K562 (cell line): ENCODE results near the gene DNAAF2. TPM values are rescaled to one million over a fixed set of nuclear protein-coding genes. Genes with fewer than 3 reads are reported as not detected.
A peak's percentile ranks its signal among the peaks of the same experiment; 100 is the strongest.

Experiments
- BDP1 ChIP-seq: IDR thresholded peaks from 3 replicates; pipeline ENCODE4 v1.6.1; 2011; ENCODE audit not compliant: insufficient read length, insufficient read depth
- ESRRB ChIP-seq: fragments of 250-450 bp; sonication (Bioruptor Pico); IDR thresholded peaks from 2 replicates; pipeline ENCODE4 v1.5.0; 2020; ENCODE audit warnings: mild to moderate bottlenecking, moderate library complexity, borderline replicate concordance
- FOXP1 ChIP-seq: sonication (generic); formaldehyde crosslinking; IDR thresholded peaks from 2 replicates; pipeline ENCODE4 v1.8.0; 2022; ENCODE audit warnings: mild to moderate bottlenecking, missing genetic modification reagents
- HCFC1 ChIP-seq: IDR thresholded peaks from 2 replicates; pipeline ENCODE4 v1.6.1; 2012; ENCODE audit warnings: low read depth, low read length, improper control_type of control experiment
- ID3 ChIP-seq, 2 experiments: fragments of 250-450 bp in 1 of 2; fragments of 450-650 bp in 1 of 2; sonication (Bioruptor Pico) in 1 of 2; IDR thresholded peaks; 2 replicates each; pipeline versions ENCODE4 v1.6.1 to v1.8.0; 2016 to 2021; ENCODE audit warnings: mild to moderate bottlenecking in 2 of 2, moderate library complexity in 2 of 2, missing compliant biosample characterization in 1 of 2, missing genetic modification characterization in 1 of 2
- KDM2B ChIP-seq: fragments of 250-450 bp; sonication (Bioruptor Pico); IDR thresholded peaks from 2 replicates; pipeline ENCODE4 v1.8.0; 2021; ENCODE audit warnings: mild to moderate bottlenecking, moderate library complexity
- PRMT5 ChIP-seq: sonication (generic); formaldehyde crosslinking; IDR thresholded peaks from 2 replicates; pipeline ENCODE4 v1.5.0; 2020; ENCODE audit warnings: missing genetic modification reagents
- RFX1 ChIP-seq: fragments of 450-650 bp; IDR thresholded peaks from 2 replicates; pipeline ENCODE4 v1.6.1; 2016; ENCODE audit warnings: mild to moderate bottlenecking, moderate library complexity
- SPI1 ChIP-seq: IDR thresholded peaks from 2 replicates; pipeline ENCODE4 v1.6.1; 2011; ENCODE audit warnings: low read depth, low read length, control low read depth, borderline replicate concordance
- SRSF9 ChIP-seq: fragments of 200-400 bp; formaldehyde crosslinking; IDR thresholded peaks from 2 replicates; pipeline ENCODE4 v1.6.1; 2017; ENCODE audit warnings: low read depth, low read length, borderline replicate concordance
- THRAP3 ChIP-seq: fragments of 450-650 bp; IDR thresholded peaks from 2 replicates; pipeline ENCODE4 v1.6.1; 2016; ENCODE audit warnings: mild to moderate bottlenecking, inconsistent platforms, borderline replicate concordance
- U2AF1 ChIP-seq: fragments of 200-400 bp; formaldehyde crosslinking; optimal IDR thresholded peaks from 2 replicates; pipeline ENCODE3; 2017; ENCODE audit warnings: mild to moderate bottlenecking, low read depth, low read length, moderate library complexity
- YY1 ChIP-seq, 3 experiments: IDR thresholded peaks; 2 replicates each; pipeline ENCODE4 v1.6.1; 2011; ENCODE audit warnings: low read length in 2 of 3, mild to moderate bottlenecking in 2 of 3, moderate library complexity in 2 of 3, borderline replicate concordance in 1 of 3, control low read depth in 1 of 3, low read depth in 1 of 3; ENCODE audit not compliant: insufficient read depth in 3 of 3, insufficient replicate concordance in 2 of 3, control insufficient read depth in 1 of 3, insufficient read length in 1 of 3; ENCODE audit errors: extremely low read depth in 1 of 3
- ZBTB49 ChIP-seq: sonication (generic); formaldehyde crosslinking; IDR thresholded peaks from 2 replicates; pipeline ENCODE4 v1.8.0; 2022; ENCODE audit warnings: missing genetic modification reagents, mild to moderate bottlenecking, borderline replicate concordance
- ZNF384 ChIP-seq: IDR thresholded peaks from 2 replicates; pipeline ENCODE4 v1.6.1; 2012; ENCODE audit warnings: low read depth, low read length, improper control_type of control experiment
- ZNF77 ChIP-seq: fragments of 250-450 bp; sonication (Bioruptor Pico); IDR thresholded peaks from 2 replicates; pipeline ENCODE4 v1.5.0; 2020
- polyA plus RNA-seq, 8 experiments: library from polyadenylated mRNA; depleted of rRNA in 4 of 8; stranded (reverse) in 5 of 8; unstranded in 3 of 8; fragments of >200 nt; fragmentation: Nextera tagmentation in 2 of 8; fragmentation: Illumina TruSeq in 1 of 8; extraction: Ambion mirVana in 2 of 8; extraction: Trizol in 1 of 8; gene quantifications; 2 replicates each; pipeline versions ENCODE4 v1.2.1 to v1.2.3, GENCODE V29; 2011 to 2014; ENCODE audit warnings: inconsistent platforms in 1 of 8, missing spikeins in 1 of 8
- total RNA-seq, 7 experiments: library from RNA; depleted of rRNA in 6 of 7; stranded (reverse); fragments of >200 nt in 6 of 7; fragmentation: Illumina TruSeq in 2 of 7; extraction: Trizol in 2 of 7; gene quantifications; 2 replicates each; pipeline versions ENCODE4 v1.2.1 to v1.2.3, GENCODE V29; 2011 to 2021; ENCODE audit warnings: low replicate concordance in 1 of 7
- TF ChIP-seq, protein P1 (sequence below): sonication (generic); formaldehyde crosslinking; IDR thresholded peaks from 2 replicates; pipeline ENCODE4 v1.8.1; 2023; ENCODE audit warnings: mild to moderate bottlenecking, missing genetic modification reagents, moderate library complexity
- TF ChIP-seq, protein P2 (sequence below), 2 experiments: fragments of 450-650 bp in 1 of 2; IDR thresholded peaks; 2 replicates each; pipeline ENCODE4 v1.6.1; 2011 to 2017; ENCODE audit warnings: low read depth in 2 of 2, antibody characterized with exemption in 1 of 2, borderline replicate concordance in 1 of 2, low read length in 1 of 2, mild to moderate bottlenecking in 1 of 2, mixed read lengths in 1 of 2; ENCODE audit not compliant: control insufficient read depth in 1 of 2

Gene DNAAF2
- total and polyA plus RNA-seq, 9 of the 15 experiments (the other 6 are each of a cell fraction or from before 2014, with no cell fraction given), result 2.4 to 14.6 (median 11.1) TPM

GRCh38 chr14:49633640-49634546 lies 1.2 kb downstream of the DNAAF2 start (continued):
- TF ChIP-seq SPI1, result 0 out of 2 replicates have a peak, but pooled peaks have one; percentile 4
- TF ChIP-seq ID3 (CRISPR knock-in tag; IDR thresholded peaks at IDR 0.05), result no peak
- no peak; the same call in 1 of the 2 replicates for TF ChIP-seq ID3 (tag; IDR thresholded peaks at IDR 0.05)
- no peak for TF ChIP-seq ZNF77 (CRISPR knock-in tag)
- TF ChIP-seq ESRRB (CRISPR knock-in tag), result no peak
- TF ChIP-seq SRSF9, result no peak
- TF ChIP-seq, protein P1, sequence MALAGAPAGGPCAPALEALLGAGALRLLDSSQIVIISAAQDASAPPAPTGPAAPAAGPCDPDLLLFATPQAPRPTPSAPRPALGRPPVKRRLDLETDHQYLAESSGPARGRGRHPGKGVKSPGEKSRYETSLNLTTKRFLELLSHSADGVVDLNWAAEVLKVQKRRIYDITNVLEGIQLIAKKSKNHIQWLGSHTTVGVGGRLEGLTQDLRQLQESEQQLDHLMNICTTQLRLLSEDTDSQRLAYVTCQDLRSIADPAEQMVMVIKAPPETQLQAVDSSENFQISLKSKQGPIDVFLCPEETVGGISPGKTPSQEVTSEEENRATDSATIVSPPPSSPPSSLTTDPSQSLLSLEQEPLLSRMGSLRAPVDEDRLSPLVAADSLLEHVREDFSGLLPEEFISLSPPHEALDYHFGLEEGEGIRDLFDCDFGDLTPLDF (CRISPR knock-in tag), result no peak
- peak; percentile 16 for TF ChIP-seq U2AF1
- no peak for TF ChIP-seq HCFC1
- no peak for TF ChIP-seq RFX1
- TF ChIP-seq ZNF384, result no peak
- no peak for TF ChIP-seq THRAP3
- TF ChIP-seq KDM2B (CRISPR knock-in tag), result no peak
- TF ChIP-seq ZBTB49, result no peak
- peak in 1 of 3 experiments; percentile 61 for TF ChIP-seq YY1 (IDR thresholded peaks at IDR 0.05; ENCODE audit: borderline replicate concordance in 1 of 3, control insufficient read depth in 1 of 3, extremely low read depth in 1 of 3, insufficient read depth in 3 of 3, insufficient read length in 1 of 3, insufficient replicate concordance in 2 of 3, low read depth in 1 of 3, low read length in 2 of 3)
- TF ChIP-seq FOXP1 (CRISPR knock-in tag), result no peak
- TF ChIP-seq, protein P2, sequence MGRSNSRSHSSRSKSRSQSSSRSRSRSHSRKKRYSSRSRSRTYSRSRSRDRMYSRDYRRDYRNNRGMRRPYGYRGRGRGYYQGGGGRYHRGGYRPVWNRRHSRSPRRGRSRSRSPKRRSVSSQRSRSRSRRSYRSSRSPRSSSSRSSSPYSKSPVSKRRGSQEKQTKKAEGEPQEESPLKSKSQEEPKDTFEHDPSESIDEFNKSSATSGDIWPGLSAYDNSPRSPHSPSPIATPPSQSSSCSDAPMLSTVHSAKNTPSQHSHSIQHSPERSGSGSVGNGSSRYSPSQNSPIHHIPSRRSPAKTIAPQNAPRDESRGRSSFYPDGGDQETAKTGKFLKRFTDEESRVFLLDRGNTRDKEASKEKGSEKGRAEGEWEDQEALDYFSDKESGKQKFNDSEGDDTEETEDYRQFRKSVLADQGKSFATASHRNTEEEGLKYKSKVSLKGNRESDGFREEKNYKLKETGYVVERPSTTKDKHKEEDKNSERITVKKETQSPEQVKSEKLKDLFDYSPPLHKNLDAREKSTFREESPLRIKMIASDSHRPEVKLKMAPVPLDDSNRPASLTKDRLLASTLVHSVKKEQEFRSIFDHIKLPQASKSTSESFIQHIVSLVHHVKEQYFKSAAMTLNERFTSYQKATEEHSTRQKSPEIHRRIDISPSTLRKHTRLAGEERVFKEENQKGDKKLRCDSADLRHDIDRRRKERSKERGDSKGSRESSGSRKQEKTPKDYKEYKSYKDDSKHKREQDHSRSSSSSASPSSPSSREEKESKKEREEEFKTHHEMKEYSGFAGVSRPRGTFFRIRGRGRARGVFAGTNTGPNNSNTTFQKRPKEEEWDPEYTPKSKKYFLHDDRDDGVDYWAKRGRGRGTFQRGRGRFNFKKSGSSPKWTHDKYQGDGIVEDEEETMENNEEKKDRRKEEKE (IDR thresholded peaks at IDR 0.05; ENCODE audit: borderline replicate concordance in 1 of 2, control insufficient read depth in 1 of 2, low read depth in 2 of 2, low read length in 1 of 2), result 0 out of 4 replicates have a peak, but pooled peaks of 1 of the 2 experiments have one; percentile 30
- no peak for TF ChIP-seq BDP1
- no peak for TF ChIP-seq PRMT5 (CRISPR knock-in tag)
